GM21723 (cell line): ENCODE results near the gene SSUH2.
A peak's percentile ranks its signal among the peaks of the same experiment; 100 is the strongest.

Experiments used
- ATAC-seq: cut with Tn5 transposase; IDR thresholded peaks from one replicate; pipeline ENCODE4 v1.9.1; 2021; ENCODE audit warnings: mild to moderate bottlenecking, moderate library complexity; ENCODE audit not compliant: unreplicated experiment

SSUH2 gene

GRCh38 chr3:8621141-8621540 is 23.5 kb downstream of the SSUH2 start:
- no peak for ATAC-seq

- ATAC-seq: no peak
These were observed 25.1 kb downstream of the SSUH2 start for GRCh38 chr3:8619548-8619947.

DNA sequence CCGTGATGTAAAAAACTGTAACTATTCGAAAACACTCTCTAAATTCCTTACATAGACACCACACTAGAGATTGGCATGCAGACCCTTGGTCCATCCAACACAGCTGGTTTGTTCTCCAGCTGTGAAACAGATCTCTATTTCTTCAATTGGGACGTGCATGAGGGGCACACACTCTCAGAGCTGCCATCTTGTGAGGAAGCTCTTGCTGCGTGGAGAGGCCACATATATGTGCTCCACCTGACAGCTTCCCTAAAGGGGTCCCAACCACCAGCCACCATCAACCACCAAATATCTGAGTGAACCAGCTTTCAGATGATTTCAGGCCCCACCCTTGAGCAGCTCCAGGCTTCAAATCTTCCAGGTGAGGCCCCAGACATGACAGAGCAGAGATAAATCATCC is 25.6 kb downstream of the SSUH2 start:
- no peak for ATAC-seq

- ATAC-seq: no peak
These were observed 26.7 kb downstream of the SSUH2 start for GRCh38 chr3:8617921-8618320.

- ATAC-seq: no peak
These were observed 33.6 kb downstream of the SSUH2 start for GRCh38 chr3:8610951-8611350.

GRCh38 chr3:8608791-8609467 is 35.7 kb downstream of the SSUH2 start:
- ATAC-seq: no peak

- ATAC-seq: no peak
These were observed 36.4 kb downstream of the SSUH2 start for GRCh38 chr3:8608041-8608790.

GRCh38 chr3:8607234-8608040 is 37.2 kb downstream of the SSUH2 start:
- peak; percentile 51 for ATAC-seq

GRCh38 chr3:8606701-8607231 is 37.8 kb downstream of the SSUH2 start:
- no peak for ATAC-seq

DNA sequence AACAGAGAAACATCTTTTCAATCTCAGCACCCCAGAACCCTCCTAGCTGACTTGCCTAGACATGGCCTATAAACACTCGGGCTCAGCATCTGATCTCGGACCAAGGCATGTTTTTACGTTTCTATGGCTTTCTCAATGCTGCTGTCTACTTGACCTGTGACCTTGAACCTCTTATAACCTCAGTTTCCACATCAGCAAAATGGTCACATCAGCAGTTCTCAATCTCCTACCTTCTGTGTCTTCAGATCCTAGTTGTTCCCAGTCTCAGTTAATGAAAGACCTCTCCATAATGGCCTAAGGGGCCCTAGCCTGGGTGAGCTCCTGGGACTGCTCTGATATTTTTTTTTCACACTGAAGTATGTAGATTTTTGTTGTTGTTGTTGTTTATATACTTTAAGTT is 39.6 kb downstream of the SSUH2 start:
- ATAC-seq: no peak

GRCh38 chr3:8604006-8604405 is 40.6 kb downstream of the SSUH2 start:
- no peak for ATAC-seq

DNA sequence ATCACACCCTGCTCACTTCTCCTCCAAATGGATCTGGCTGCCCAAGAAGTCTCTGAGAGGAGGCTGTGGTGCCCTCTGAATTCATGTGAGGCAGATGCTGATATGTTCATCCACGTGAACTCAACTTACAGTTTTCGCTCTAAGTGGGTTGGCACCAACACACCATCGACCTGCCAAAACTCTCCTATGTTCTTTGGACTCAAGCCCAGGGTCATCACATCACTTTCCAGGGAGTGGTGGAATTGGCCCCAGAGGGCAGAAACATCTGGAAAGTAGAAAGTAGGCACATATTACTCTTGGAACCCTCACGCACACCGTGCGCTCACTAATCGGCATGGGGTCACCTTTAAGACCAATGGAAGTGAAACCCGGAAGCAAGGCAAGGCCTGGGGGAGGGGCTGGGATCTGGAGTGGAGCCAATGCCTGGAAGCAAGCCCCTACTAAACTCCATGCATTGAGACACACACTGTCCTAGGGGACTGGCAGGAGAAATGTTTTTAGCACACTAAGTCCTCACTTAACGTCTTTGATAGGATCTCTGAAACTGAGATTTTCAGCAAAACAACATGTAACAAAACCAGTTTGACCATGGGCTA is 41.4 kb downstream of the SSUH2 start:
- no peak for ATAC-seq

DNA sequence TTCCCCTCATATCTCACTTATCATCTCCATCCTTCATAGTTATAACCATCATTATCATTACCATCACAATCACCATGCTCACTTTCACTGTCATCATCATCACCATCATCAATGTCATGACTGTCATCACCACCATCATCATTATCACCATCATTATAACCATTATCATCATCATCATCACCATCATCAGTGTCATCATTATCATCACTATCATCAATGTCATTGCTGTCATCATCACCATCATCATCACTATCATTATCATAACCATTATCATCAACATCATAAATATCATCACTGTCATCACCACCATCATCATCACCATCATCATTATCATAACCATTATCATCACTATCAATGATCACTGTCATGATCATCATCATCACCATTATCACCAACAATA is 44.1 kb downstream of the SSUH2 start:
- ATAC-seq: no peak

- ATAC-seq: no peak
These were observed 45.5 kb downstream of the SSUH2 start for GRCh38 chr3:8599146-8599545.

DNA sequence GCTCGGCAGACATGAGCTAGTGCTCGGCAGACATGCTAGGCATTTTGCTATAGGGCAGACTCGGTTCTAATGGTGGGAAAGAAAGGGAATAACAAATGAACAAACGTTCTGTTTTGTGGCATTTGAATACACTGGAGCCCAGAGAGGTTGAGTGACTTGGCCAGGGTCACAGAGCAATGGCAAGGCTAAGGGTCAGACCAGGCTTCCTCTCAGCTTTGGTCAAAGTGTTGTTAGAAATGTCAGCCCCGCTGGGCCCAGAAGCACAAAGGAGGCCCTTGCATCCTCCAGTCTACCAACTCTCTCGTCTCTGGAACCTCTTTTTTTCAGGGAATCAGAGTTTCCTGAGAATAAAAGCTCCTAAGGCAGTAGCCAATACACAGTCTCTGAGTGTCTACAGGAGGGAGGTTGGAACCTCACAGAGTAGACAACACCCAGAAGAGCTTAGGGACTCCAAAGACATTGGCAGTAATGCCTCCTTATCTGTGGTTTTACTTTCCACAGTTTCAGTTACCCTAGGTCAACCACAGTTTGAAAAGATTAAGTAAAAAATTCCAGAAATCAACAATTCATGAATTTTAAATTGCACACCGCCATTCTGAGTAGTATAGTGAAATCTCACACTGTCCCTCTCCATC is 47.3 kb downstream of the SSUH2 start:
- ATAC-seq: no peak

GRCh38 chr3:8596321-8597218 is 48.0 kb downstream of the SSUH2 start:
- no peak for ATAC-seq

- ATAC-seq: no peak
These were observed 48.9 kb downstream of the SSUH2 start for GRCh38 chr3:8595695-8596115.

- ATAC-seq: no peak
These were observed 49.3 kb downstream of the SSUH2 start for GRCh38 chr3:8595252-8595651.

DNA sequence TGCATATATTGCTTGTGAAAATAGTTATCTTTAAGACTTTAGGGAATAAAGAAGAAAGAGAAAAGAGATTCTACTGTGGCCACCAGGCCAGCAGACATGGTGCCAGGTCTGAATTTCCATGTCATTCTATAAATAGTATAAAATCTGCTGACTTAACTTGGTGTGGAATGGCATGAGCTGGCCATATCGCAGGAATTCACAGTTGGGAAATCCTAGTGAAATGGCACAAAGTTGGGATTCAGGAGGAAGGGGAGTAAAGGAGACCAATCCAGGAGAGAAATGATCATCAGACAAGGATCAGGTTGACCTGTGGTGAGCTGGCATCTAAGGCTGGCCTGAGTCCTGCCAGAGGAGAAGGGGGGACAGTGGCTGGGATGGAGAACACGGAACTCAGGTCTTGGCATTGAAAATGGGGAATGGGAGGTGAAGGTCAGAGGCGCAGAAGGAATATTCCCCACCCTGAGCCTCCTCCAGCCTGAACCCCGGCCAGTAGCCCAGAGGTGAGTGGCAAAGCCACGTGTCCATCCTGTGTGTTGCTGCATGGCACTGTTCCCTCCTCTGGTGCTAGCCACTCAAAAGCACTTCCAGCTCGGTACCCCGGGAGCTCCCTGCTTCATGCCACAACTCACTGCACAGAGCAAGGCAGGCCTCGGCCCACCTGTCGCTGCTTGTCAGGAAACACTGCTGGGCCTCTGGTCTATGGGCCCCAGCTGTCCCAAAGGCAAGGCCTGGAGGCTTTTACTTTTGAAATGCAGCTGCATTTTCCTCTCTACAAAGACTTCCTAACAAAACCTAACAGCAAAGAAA is 51.4 kb downstream of the SSUH2 start:
- no peak for ATAC-seq
